ENCODE data around the gene ZSCAN5A. TPM values are rescaled to one million over a fixed set of nuclear protein-coding genes. Genes with fewer than 3 reads are reported as not detected.
"Not testable (repeated sequence)": the region's sequence is repeated elsewhere in the genome, so short reads cannot be mapped to it uniquely, and the experiment has no call there.

Gene ZSCAN5A
- total RNA-seq, 4 donors from 2014 or later, result 7.4 to 22.1 (median 17.7) TPM

DNA sequence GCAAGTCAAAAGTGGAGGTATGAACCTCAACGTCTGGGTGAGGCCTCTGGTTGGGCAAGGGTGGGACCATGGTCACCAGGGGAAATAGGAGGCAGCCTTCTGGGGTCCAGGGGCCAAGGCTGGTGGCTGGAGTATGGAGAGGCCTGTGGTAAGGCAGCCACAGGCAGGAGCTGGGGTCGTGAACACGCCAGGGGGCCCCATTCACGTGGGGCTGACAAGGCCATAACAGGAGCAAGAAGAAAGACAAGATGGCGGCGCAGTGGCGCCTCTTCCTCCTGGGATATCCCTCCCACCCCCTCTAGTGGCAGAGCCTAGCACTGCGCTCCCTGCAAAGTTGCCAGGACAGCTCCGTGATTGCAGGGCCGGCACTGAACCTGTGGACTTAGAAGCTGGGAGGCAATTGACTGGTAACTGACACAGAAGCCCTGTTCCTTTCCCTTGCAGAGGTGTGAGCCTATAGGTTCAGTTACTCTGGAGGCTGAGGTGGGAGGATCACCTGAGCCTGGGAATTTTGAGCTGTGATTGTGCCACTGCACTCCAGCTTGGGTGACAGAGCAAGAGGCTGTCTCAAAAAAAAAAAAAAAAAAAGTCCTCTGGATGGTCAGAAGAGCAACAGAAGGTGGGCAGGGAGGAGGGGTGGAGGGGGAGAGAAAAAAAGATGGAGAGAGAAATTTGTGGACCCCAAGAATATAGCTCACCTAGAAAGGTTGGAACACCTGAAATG, 61.8 kb downstream of the ZSCAN5A start:
- WGBS, 2 donors, result 33 to 45% methylated on average over 10 of the region's 10 CpGs
- intact Hi-C loops (cut with DNase I), result no loop called here
- no peaks in the 10 kb centered on the region for H3K4me1 ChIP-seq
- H3K4me3 ChIP-seq (replicated peaks in 1 of 3), result no peak overlapping the region
- no peak overlapping the region for H3K27ac ChIP-seq
- peak; percentile 64 to 74 for DNase-seq
- H3K27me3 ChIP-seq, result no peaks in the 10 kb centered on the region
- no peaks in the 10 kb centered on the region for H3K36me3 ChIP-seq
- TF ChIP-seq, protein P1, sequence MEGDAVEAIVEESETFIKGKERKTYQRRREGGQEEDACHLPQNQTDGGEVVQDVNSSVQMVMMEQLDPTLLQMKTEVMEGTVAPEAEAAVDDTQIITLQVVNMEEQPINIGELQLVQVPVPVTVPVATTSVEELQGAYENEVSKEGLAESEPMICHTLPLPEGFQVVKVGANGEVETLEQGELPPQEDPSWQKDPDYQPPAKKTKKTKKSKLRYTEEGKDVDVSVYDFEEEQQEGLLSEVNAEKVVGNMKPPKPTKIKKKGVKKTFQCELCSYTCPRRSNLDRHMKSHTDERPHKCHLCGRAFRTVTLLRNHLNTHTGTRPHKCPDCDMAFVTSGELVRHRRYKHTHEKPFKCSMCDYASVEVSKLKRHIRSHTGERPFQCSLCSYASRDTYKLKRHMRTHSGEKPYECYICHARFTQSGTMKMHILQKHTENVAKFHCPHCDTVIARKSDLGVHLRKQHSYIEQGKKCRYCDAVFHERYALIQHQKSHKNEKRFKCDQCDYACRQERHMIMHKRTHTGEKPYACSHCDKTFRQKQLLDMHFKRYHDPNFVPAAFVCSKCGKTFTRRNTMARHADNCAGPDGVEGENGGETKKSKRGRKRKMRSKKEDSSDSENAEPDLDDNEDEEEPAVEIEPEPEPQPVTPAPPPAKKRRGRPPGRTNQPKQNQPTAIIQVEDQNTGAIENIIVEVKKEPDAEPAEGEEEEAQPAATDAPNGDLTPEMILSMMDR (IDR thresholded peaks at IDR 0.05), result peak; percentile 21 to 78 (median 66)
- no peak for TF ChIP-seq POLR2A (IDR thresholded peaks at IDR 0.05)
- H3K9me3 ChIP-seq, result no peaks in the 10 kb centered on the region

DNA sequence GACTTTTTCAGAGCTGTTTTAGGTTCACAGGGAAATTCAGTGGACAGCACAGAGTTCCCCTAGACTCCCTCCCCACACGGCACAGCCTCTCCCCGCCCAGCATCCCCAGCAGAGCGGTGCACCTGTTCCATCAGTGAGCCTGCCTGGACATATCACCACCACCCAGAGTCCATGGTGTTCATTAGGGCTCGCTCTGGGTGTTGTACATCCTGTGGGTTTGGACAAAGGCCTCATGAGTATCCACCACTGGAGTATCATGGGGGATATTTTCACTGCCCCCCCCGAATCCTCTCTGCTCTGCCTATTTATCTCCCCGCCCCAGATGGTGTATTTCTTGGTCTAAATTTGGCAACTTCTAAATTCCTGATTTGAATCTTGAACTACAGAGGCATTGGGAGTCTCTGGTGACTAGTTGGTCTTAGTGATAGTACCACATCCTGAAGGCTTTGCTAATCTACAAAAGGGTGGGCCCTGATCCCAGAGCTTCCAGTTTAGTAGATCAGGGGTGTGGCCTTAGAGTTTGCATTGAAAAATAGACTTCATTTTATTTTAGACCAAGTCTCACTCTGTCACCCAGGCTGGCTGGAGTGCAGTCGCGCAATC, 65.8 kb downstream of the ZSCAN5A start:
- H3K27me3 ChIP-seq; H3K4me1 ChIP-seq; H3K4me3 ChIP-seq (replicated peaks in 1 of 3); H3K9me3 ChIP-seq; H3K27ac ChIP-seq; DNase-seq; intact Hi-C loops (cut with DNase I); H3K36me3 ChIP-seq: not testable (repeated sequence)
- WGBS, 2 donors, result 96 to 98% methylated on average over 8 of the region's 8 CpGs

GRCh38 chr19:56245764-56246163, 68.9 kb downstream of the ZSCAN5A start:
- H3K27me3 ChIP-seq; H3K4me3 ChIP-seq (replicated peaks in 1 of 3); DNase-seq; H3K4me1 ChIP-seq; H3K36me3 ChIP-seq; H3K9me3 ChIP-seq; H3K27ac ChIP-seq; intact Hi-C loops (cut with DNase I): not testable (repeated sequence)
- WGBS, 2 donors, result 65 to 71% methylated on average over 4 of the region's 4 CpGs

GRCh38 chr19:56245121-56245740, 69.4 kb downstream of the ZSCAN5A start:
- no peaks in the 10 kb centered on the region for H3K27me3 ChIP-seq
- H3K4me3 ChIP-seq (replicated peaks in 1 of 3), result no peak overlapping the region
- H3K27ac ChIP-seq, result no peak overlapping the region
- TF ChIP-seq POLR2A (IDR thresholded peaks at IDR 0.05), result no peak
- TF ChIP-seq, protein P1 (IDR thresholded peaks at IDR 0.05), result no peak
- intact Hi-C loops (cut with DNase I), result no loop called here
- 91 to 93% methylated on average over 7 of the region's 7 CpGs for WGBS, 2 donors
- no peak for DNase-seq
- no peaks in the 10 kb centered on the region for H3K36me3 ChIP-seq
- no peaks in the 10 kb centered on the region for H3K4me1 ChIP-seq
- H3K9me3 ChIP-seq, result no peaks in the 10 kb centered on the region

DNA sequence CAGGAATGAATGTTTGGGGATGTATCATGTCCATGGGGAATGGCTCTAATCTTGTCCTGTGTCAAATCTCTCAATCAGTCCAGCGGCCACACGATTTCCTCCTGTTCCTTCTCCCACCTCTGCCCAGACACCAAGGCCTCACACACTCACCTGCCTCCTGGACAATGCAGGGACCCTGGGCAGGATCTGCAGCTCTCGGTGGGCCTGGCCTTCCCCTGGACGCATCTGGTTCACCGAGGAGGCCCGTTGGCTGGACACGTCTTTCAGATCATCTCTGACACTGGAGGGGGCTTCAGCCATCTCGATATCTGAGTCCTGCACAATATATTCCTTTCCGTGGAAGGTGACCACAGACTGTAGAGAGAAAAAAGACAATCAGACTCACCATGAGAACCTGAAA, 91.2 kb downstream of the ZSCAN5A start:
- no peak for DNase-seq
- WGBS, 2 donors, result 88 to 91% methylated on average over 9 of the region's 9 CpGs

More for the DNA sequence above, 91.2 kb downstream of the ZSCAN5A start:
- TF ChIP-seq, protein P1 (IDR thresholded peaks at IDR 0.05), result no peak
- no peak for TF ChIP-seq POLR2A (IDR thresholded peaks at IDR 0.05)
- H3K36me3 ChIP-seq, result no peaks in the 10 kb centered on the region
- H3K4me1 ChIP-seq, result no peaks in the 10 kb centered on the region
- H3K27me3 ChIP-seq, result no peaks in the 10 kb centered on the region
- H3K27ac ChIP-seq, result no peak overlapping the region
- intact Hi-C loops (cut with DNase I), result no loop called here
- no peaks in the 10 kb centered on the region for H3K9me3 ChIP-seq
- no peak overlapping the region for H3K4me3 ChIP-seq (replicated peaks in 1 of 3)
